A549 (cell line): ENCODE measurements around the gene GATAD1. TPM values are rescaled to one million over a fixed set of nuclear protein-coding genes. Genes with fewer than 3 reads are reported as not detected.

Experiments used
- ATAC-seq, 2 experiments: fragments of 200-7000 bp in 1 of 2; fragments of >200 bp in 1 of 2; cut with Nextera tagmentation in 1 of 2; cut with Tn5 transposase in 1 of 2; 3 replicates each; pipeline versions ENCODE4 v1.8.0 to v1.9.1; 2018 to 2020; ENCODE audit warnings: mild to moderate bottlenecking in 1 of 2, moderate library complexity in 1 of 2
- CTCF ChIA-PET: fragments of 300-600 bp; sonication (Branson Sonifier 250); formaldehyde crosslinking; extraction: SDS; loops from one replicate; lab custom pipeline; 2021; ENCODE audit warnings: antibody characterized with exemption, inconsistent platforms; lab: Yijun Ruan, JAX
- POLR2A ChIA-PET: fragments of 350-600 bp; formaldehyde crosslinking; extraction: SDS; loops from one replicate; lab custom pipeline; 2021; ENCODE audit warnings: antibody characterized with exemption, inconsistent platforms; lab: Yijun Ruan, JAX
- DNase-seq, 2 experiments: peaks; one replicate each; pipeline versions ENCODE4 v3.0.0 to v3.0.0-alpha.2; 2011 to 2016; ENCODE audit warnings: low read depth in 1 of 2, low spot score in 1 of 2
- FAIRE-seq: peaks from 2 replicates; lab custom pipeline; 2011; peaks lifted over from hg19 to GRCh38; lab: Jason Lieb, UNC
- H3K27ac ChIP-seq, 2 experiments: fragments of >200 bp; sonication (Bioruptor Twin); formaldehyde crosslinking; 3 replicates each; pipeline ENCODE4 v1.5.1; 2016 to 2017
- H3K4me1 ChIP-seq: fragments of >200 bp; sonication (Bioruptor Twin); formaldehyde crosslinking; 3 replicates; pipeline ENCODE4 v1.6.1; 2016
- H3K4me2 ChIP-seq: fragments of >200 bp; sonication (Bioruptor Twin); formaldehyde crosslinking; 3 replicates; pipeline ENCODE4 v1.6.1; 2016
- H3K4me3 ChIP-seq: fragments of >200 bp; sonication (Bioruptor Twin); formaldehyde crosslinking; 3 replicates; pipeline ENCODE4 v1.5.1; 2016
- H3K9me3 ChIP-seq: fragments of >200 bp; sonication (Bioruptor Twin); formaldehyde crosslinking; 3 replicates; pipeline ENCODE4 v1.6.1; 2016
- BHLHE40 ChIP-seq: IDR thresholded peaks from 2 replicates; pipeline ENCODE4 v1.6.1; 2012; ENCODE audit warnings: low read depth, low read length, inconsistent platforms
- CEBPB ChIP-seq, 2 experiments: fragments of >200 bp in 1 of 2; sonication (Bioruptor Twin) in 1 of 2; formaldehyde crosslinking in 1 of 2; IDR thresholded peaks; 2 replicates each; pipeline ENCODE4 v1.6.1; 2012 to 2016
- CHD4 ChIP-seq: fragments of 200-600 bp; sonication (generic); IDR thresholded peaks from 2 replicates; pipeline ENCODE4 v1.6.1; 2016; ENCODE audit warnings: antibody characterized with exemption, mild to moderate bottlenecking, borderline replicate concordance
- CTCF ChIP-seq: fragments of >200 bp; sonication (Bioruptor Twin); formaldehyde crosslinking; IDR thresholded peaks from 3 replicates; pipeline ENCODE4 v1.5.1; 2016
- EHMT2 ChIP-seq: fragments of 200-600 bp; sonication (generic); IDR thresholded peaks from 2 replicates; pipeline ENCODE4 v1.6.1; 2016; ENCODE audit warnings: antibody characterized with exemption, low read depth, mild to moderate bottlenecking, moderate library complexity
- ELK1 ChIP-seq: fragments of 150-350 bp; IDR thresholded peaks from 2 replicates; pipeline ENCODE4 v1.6.1; 2014; ENCODE audit warnings: low read depth, mild to moderate bottlenecking, low read length
- EP300 ChIP-seq, 2 experiments: fragments of >200 bp; sonication (Bioruptor Twin); formaldehyde crosslinking; IDR thresholded peaks; 2 replicates in 1 of 2; 3 replicates in 1 of 2; pipeline ENCODE4 v1.6.1; 2016 to 2017
- FOXS1 ChIP-seq: fragments of 250-450 bp; sonication (Bioruptor Pico); IDR thresholded peaks from 2 replicates; pipeline ENCODE4 v1.5.0; 2020; ENCODE audit warnings: mild to moderate bottlenecking, moderate library complexity
- HDAC2 ChIP-seq: fragments of 200-600 bp; sonication (generic); IDR thresholded peaks from 2 replicates; pipeline ENCODE4 v1.6.1; 2016
- JUNB ChIP-seq: fragments of >200 bp; sonication (Bioruptor Twin); formaldehyde crosslinking; IDR thresholded peaks from 2 replicates; pipeline ENCODE4 v1.6.1; 2016
- NFE2L2 ChIP-seq: fragments of 150-350 bp; conservative IDR thresholded peaks from 2 replicates; pipeline ENCODE4 v1.6.1; 2014; ENCODE audit warnings: low read length
- PBX3 ChIP-seq: IDR thresholded peaks from 2 replicates; pipeline ENCODE4 v1.6.1; 2012
- PHF8 ChIP-seq: fragments of 200-600 bp; sonication (generic); IDR thresholded peaks from 2 replicates; pipeline ENCODE4 v1.6.1; 2016; ENCODE audit warnings: low read depth, mild to moderate bottlenecking, antibody characterized with exemption, moderate library complexity, borderline replicate concordance
- SMC3 ChIP-seq: fragments of >200 bp; sonication (Bioruptor Twin); formaldehyde crosslinking; IDR thresholded peaks from 3 replicates; pipeline ENCODE4 v1.6.1; 2018; ENCODE audit warnings: inconsistent platforms
- TFCP2L1 ChIP-seq: fragments of 250-450 bp; sonication (Bioruptor Pico); IDR thresholded peaks from 2 replicates; pipeline ENCODE4 v1.5.0; 2021; ENCODE audit warnings: mild to moderate bottlenecking
- WGBS: methylation state at CpG from one replicate; pipeline ENCODE4 v1.1.6; 2017; ENCODE audit errors: missing lambda C conversion rate; 5-methylcytosine and 5-hydroxymethylcytosine counted together
- polyA plus RNA-seq, 4 experiments: library from polyadenylated mRNA; depleted of rRNA in 3 of 4; stranded (reverse); fragments of >200 nt; fragmentation: RNase III in 1 of 4; extraction: RNeasy Plus Mini Kit Qiagen cat#74134 plus additional on column Dnase treatment in 1 of 4; gene quantifications; 2 replicates in 3 of 4; 3 replicates in 1 of 4; pipeline ENCODE4 v1.2.3, GENCODE V29; 2011 to 2017

Gene GATAD1
- polyA plus RNA-seq, 2 of the 4 experiments (the other 2 are of a cell fraction) = 20.8 to 35.7 TPM

- TF ChIP-seq CTCF = peak; percentile 84
- TF ChIP-seq SMC3 = peak; percentile 75; the same call in 1 of the 3 replicates
- no peak for TF ChIP-seq JUNB
- no peak for TF ChIP-seq FOXS1
- TF ChIP-seq HDAC2 = no peak
- no peak for TF ChIP-seq CHD4
- no peak for TF ChIP-seq EP300 (IDR thresholded peaks at IDR 0.05)
- TF ChIP-seq PBX3 = no peak
- TF ChIP-seq PHF8 = no peak
- no peak for TF ChIP-seq TFCP2L1
Observed at GRCh38 chr7:92446869-92447344, 375 bp upstream of the GATAD1 start (continued).

GRCh38 chr7:92448205-92448747 is 994 bp downstream of the GATAD1 start:
- FAIRE-seq (no peak), ATAC-seq (peak; percentile 60 to 67), DNase-seq (peak; percentile 42 to 82)
- H3K27ac ChIP-seq = peak overlapping the region; percentile 98 to 100
- H3K4me2 ChIP-seq = peak overlapping the region; percentile 93
- ChIA-PET POLR2A (interaction anchor here (2.2 to 2.4 kb wide), 2 partner anchors 80 to 202 kb away, joined by 14 to 25 read pairs; partner anchors contain the start of genes ANKIB1, KRIT1, PEX1 and RBM48), CTCF (interaction anchor here (0.6 to 4.7 kb wide), 17 partner anchors 10 to 618 kb away, joined by 3 to 98 read pairs (median 8); partner anchors contain the start of gene LRRD1)
- peak overlapping the region; percentile 89 for H3K4me3 ChIP-seq
- H3K9me3 ChIP-seq = no peaks in the 10 kb centered on the region
- peaks cover 15% of the 10 kb centered on the region for H3K4me1 ChIP-seq
- no peak for TF ChIP-seq EHMT2
- peak in 1 of 2 experiments; percentile 9; a peak in 1 of 4 replicates for TF ChIP-seq CEBPB (IDR thresholded peaks at IDR 0.05)
- TF ChIP-seq NFE2L2 = no peak
- TF ChIP-seq ELK1 = no peak
- TF ChIP-seq CTCF = peak; percentile 66
- WGBS = under 1% methylated on average over 11 of the region's 11 CpGs

- CTCF ChIA-PET = interaction anchor here (2.1 kb wide), 1 partner anchor 10 kb away, joined by 10 read pairs; no protein-coding TSS in a partner anchor
- Histone ChIP-seq H3K4me2 (no peak overlapping the region), H3K9me3 (no peaks in the 10 kb centered on the region)
- no peak for TF ChIP-seq BHLHE40
- TF ChIP-seq, all 56 proteins: peak for 0
- WGBS = 93% methylated on average over 2 of the region's 2 CpGs
- ATAC-seq = no peak
- Histone ChIP-seq H3K4me3 (no peak overlapping the region), H3K4me1 (peaks cover 18% of the 10 kb centered on the region), H3K27ac (no peak overlapping the region)
- no peak for DNase-seq
- POLR2A ChIA-PET = no interaction called here
- no peak for FAIRE-seq
Observed at GRCh38 chr7:92451645-92452044, 4.4 kb downstream of the GATAD1 start.
